Stomach (tissue), 9 donors: ENCODE results near the gene FAM149B1. TPM values are rescaled to one million over a fixed set of nuclear protein-coding genes. Genes with fewer than 3 reads are reported as not detected.

Experiments used
- DNase-seq, 2 donors: peaks; one replicate each; pipeline versions ENCODE4 v3.0.0 to v3.0.0-alpha.2; 2013 to 2019
- H3K27ac ChIP-seq, 5 donors: fragments of 200-600 bp in 4 of 5; sonication (generic) in 4 of 5; one replicate each; pipeline ENCODE4 v1.5.1; 2013 to 2019; ENCODE audit warnings: mild to moderate bottlenecking in 1 of 5, moderate library complexity in 1 of 5
- H3K27me3 ChIP-seq, 3 donors: fragments of 200-600 bp; sonication (generic); one replicate each; pipeline ENCODE4 v1.5.1; 2017 to 2019; ENCODE audit warnings: mixed run types in 1 of 3
- H3K36me3 ChIP-seq, 4 donors: fragments of 200-600 bp; sonication (generic); 1 replicate in 3 of 4; 2 replicates in 1 of 4; pipeline ENCODE4 v1.5.1; 2016 to 2019
- H3K4me1 ChIP-seq, 4 donors: fragments of 200-600 bp; sonication (generic); one replicate each; pipeline ENCODE4 v1.5.1; 2016 to 2019
- H3K4me3 ChIP-seq, 4 donors: fragments of 200-600 bp; sonication (generic) in 3 of 4; one replicate each; pipeline ENCODE4 v1.5.1; 2016 to 2019; ENCODE audit warnings: mild to moderate bottlenecking in 1 of 4
- H3K9me3 ChIP-seq, 4 donors: fragments of 200-600 bp; sonication (generic); one replicate each; pipeline ENCODE4 v1.5.1; 2016 to 2019
- CTCF ChIP-seq, 7 experiments: fragments of 450-650 bp in 4 of 7; fragments of 200-600 bp in 3 of 7; sonication (generic) in 3 of 7; IDR thresholded peaks; one replicate each; pipeline ENCODE4 v1.5.1; 2016 to 2019; ENCODE audit warnings: antibody characterized with exemption in 7 of 7, control low read depth in 2 of 7, mild to moderate bottlenecking in 1 of 7
- EP300 ChIP-seq: sonication (generic); formaldehyde crosslinking; IDR thresholded peaks from one replicate; pipeline ENCODE4 v1.6.1; 2017; ENCODE audit warnings: antibody characterized with exemption
- POLR2A ChIP-seq, 4 donors: fragments of 450-650 bp; IDR thresholded peaks; one replicate each; pipeline ENCODE4 v1.6.1; 2016; ENCODE audit warnings: antibody characterized with exemption in 4 of 4, control low read depth in 2 of 4, mild to moderate bottlenecking in 1 of 4, moderate library complexity in 1 of 4
- POLR2AphosphoS5 ChIP-seq, 3 donors: sonication (generic); formaldehyde crosslinking; IDR thresholded peaks; one replicate each; pipeline ENCODE4 v1.6.1; 2016; ENCODE audit warnings: antibody characterized with exemption in 3 of 3
- WGBS, 5 donors: extraction: QIAGEN DNeasy Blood & Tissue Kit in 3 of 5; methylation state at CpG; one replicate each; pipeline versions ENCODE4 v1.1.5 to v1.1.7; 2013 to 2018; 5-methylcytosine and 5-hydroxymethylcytosine counted together
- intact Hi-C: fragments of 100-400 bp; cut with DNase I; formaldehyde crosslinking; loops from one replicate; pipeline ENCODE4 v1.15.1; 2023; ENCODE audit warnings: low total_unique reads
- polyA plus RNA-seq, 3 donors: library from polyadenylated mRNA; stranded (reverse); fragments of 200-250 nt; gene quantifications; one replicate each; pipeline ENCODE4 v1.2.3, GENCODE V29; 2013
- total RNA-seq, 5 donors: library from RNA; depleted of rRNA; stranded (reverse); fragments of >200 nt; gene quantifications; one replicate each; pipeline versions ENCODE4 v1.1.0 to v1.2.3, GENCODE V29; 2014 to 2016
- donor health status: healthy with polysubstance abuse.
- donor health status: Bipolar disorder and iron deficiency.
- donor health status: healthy.

The FAM149B1 gene
- total and polyA plus RNA-seq, 8 donors = 10.4 to 27.0 (median 16.3) TPM

DNA sequence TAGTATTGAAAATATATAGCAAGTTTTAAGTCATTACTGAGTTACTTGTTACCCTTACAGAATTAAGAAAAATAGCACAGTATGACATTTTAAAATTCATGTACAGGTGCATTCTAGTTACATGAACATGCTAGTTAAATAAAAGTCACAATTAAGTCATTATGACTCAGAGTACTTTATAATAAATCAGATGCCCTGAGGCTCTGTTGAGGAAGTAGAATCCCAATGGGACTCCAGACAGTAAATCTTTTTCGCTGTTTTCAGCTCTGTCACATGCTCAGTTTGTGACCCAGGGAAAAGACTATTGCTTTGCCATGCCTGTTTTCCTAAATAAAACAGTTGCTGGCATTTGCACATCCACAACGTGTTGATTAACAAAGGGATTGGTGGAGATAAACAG, 36.6 kb upstream of the FAM149B1 start:
- Histone ChIP-seq H3K36me3 (peaks cover 50 to 100% (median 100%) of the 10 kb centered on the region in 4 donors), H3K4me1 (peaks cover 0 to 14% (median 0%) of the 10 kb centered on the region in 4 donors), H3K27ac (no peak overlapping the region), H3K4me3 (no peak overlapping the region), H3K9me3 (no peaks in the 10 kb centered on the region), H3K27me3 (no peaks in the 10 kb centered on the region)
- no peak for DNase-seq
- no peak for TF ChIP-seq EP300
- no peak for TF ChIP-seq POLR2AphosphoS5 (IDR thresholded peaks at IDR 0.05)
- TF ChIP-seq CTCF (IDR thresholded peaks at IDR 0.05) = no peak
- intact Hi-C loops = no loop called here
- WGBS, 5 donors = 63 to 70% (median 65%) methylated on average over 2 of the region's 2 CpGs

GRCh38 chr10:73131913-73132686, 35.8 kb upstream of the FAM149B1 start:
- Histone ChIP-seq H3K36me3 (peaks cover 47 to 100% (median 100%) of the 10 kb centered on the region in 4 donors), H3K4me1 (peaks cover 0 to 14% (median 0%) of the 10 kb centered on the region in 4 donors), H3K9me3 (no peaks in the 10 kb centered on the region), H3K27me3 (no peaks in the 10 kb centered on the region), H3K4me3 (no peak overlapping the region), H3K27ac (no peak overlapping the region)
- DNase-seq = no peak
- intact Hi-C loops = no loop called here
- no peak for TF ChIP-seq EP300
- no peak for TF ChIP-seq POLR2A (IDR thresholded peaks at IDR 0.05)
- no peak for TF ChIP-seq CTCF (IDR thresholded peaks at IDR 0.05)
- no peak for TF ChIP-seq POLR2AphosphoS5 (IDR thresholded peaks at IDR 0.05)
- WGBS, 5 donors = 43 to 82% (median 55%) methylated on average over 2 of the region's 2 CpGs

DNA sequence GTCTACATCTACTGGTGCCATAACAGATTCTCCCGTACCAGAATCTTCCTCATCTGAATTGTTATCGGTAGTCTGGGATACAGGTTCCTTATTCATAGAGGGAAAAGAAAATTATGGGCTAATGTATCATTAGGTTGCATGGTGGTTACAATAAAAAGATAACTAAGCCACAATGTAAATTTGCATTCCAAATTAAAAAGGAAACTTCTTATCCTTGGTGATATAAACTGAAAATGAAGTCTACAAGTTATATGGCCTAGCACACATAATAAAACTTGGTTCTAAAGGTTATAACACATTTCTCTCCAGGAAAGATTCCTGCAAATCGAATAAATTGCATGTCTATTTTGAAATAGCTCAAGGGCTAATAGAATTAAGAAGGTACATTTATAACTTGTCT, 33.2 kb upstream of the FAM149B1 start:
- Histone ChIP-seq H3K4me1 (peaks cover 0 to 14% (median 0%) of the 10 kb centered on the region in 4 donors), H3K4me3 (no peak overlapping the region), H3K9me3 (no peaks in the 10 kb centered on the region), H3K36me3 (peaks cover 60 to 100% (median 100%) of the 10 kb centered on the region in 4 donors), H3K27me3 (no peaks in the 10 kb centered on the region), H3K27ac (no peak overlapping the region)
- no peak for TF ChIP-seq CTCF (IDR thresholded peaks at IDR 0.05)
- no peak for TF ChIP-seq POLR2A (IDR thresholded peaks at IDR 0.05)
- no peak for TF ChIP-seq POLR2AphosphoS5 (IDR thresholded peaks at IDR 0.05)
- TF ChIP-seq EP300 = no peak
- DNase-seq = no peak
- intact Hi-C loops = no loop called here
- WGBS, 5 donors = 60 to 92% (median 65%) methylated on average over 3 of the region's 3 CpGs

DNA sequence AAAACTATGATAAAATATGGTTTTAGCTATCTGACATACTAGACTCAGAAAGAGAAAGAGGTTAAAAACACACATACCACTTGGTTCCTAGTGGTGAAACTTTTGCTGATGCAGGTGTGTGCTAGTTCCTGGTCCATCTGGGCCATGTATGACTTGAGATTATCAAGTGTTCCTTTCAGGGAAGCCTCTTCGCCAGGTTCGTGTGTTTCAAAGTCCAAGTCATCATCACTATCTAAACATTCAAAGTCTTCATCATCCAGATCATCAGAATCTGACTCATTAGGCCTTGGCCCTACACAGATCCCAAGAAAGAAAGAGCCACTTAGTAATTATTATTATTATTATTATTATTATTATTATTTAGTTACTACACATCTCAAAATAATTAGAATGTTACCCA, 31.3 kb upstream of the FAM149B1 start:
- Histone ChIP-seq H3K4me3 (no peak overlapping the region), H3K4me1 (peaks cover 0 to 14% (median 0%) of the 10 kb centered on the region in 4 donors), H3K9me3 (no peaks in the 10 kb centered on the region), H3K27me3 (no peaks in the 10 kb centered on the region), H3K36me3 (peaks cover 58 to 100% (median 100%) of the 10 kb centered on the region in 4 donors), H3K27ac (no peak overlapping the region)
- 71 to 90% (median 83%) methylated on average over 2 of the region's 2 CpGs for WGBS, 5 donors
- no peak for DNase-seq
- no peak for TF ChIP-seq CTCF (IDR thresholded peaks at IDR 0.05)
- no peak for TF ChIP-seq POLR2A (IDR thresholded peaks at IDR 0.05)
- TF ChIP-seq EP300 = no peak
- TF ChIP-seq POLR2AphosphoS5 (IDR thresholded peaks at IDR 0.05) = no peak
- intact Hi-C loops = no loop called here
